GM12878 (cell line): ENCODE results near the gene PAK2. TPM values are rescaled to one million over a fixed set of nuclear protein-coding genes. Genes with fewer than 3 reads are reported as not detected.

Source experiments
- ATAC-seq: fragments of 200-7000 bp; cut with Tn5 transposase; 3 replicates; pipeline ENCODE4 v1.9.1; 2020; ENCODE audit warnings: mild to moderate bottlenecking, moderate library complexity
- BruUV-seq: library from RNA; stranded (reverse); fragments of 400-500 nt; replicated peaks from 2 replicates; lab custom pipeline; 2021; lab: Mats Ljungman, UMichigan
- CTCF ChIA-PET: fragments of 300-600 bp; sonication (Branson Sonifier 250); formaldehyde crosslinking; extraction: SDS; loops from one replicate; lab custom pipeline; 2021; ENCODE audit warnings: inconsistent platforms; lab: Yijun Ruan, JAX
- POLR2A ChIA-PET: fragments of 350-600 bp; formaldehyde crosslinking; extraction: SDS; loops from one replicate; lab custom pipeline; 2021; ENCODE audit warnings: inconsistent platforms; lab: Charles Lee
- RAD21 ChIA-PET: fragments of 300-600 bp; sonication (Branson Sonifier 250); formaldehyde crosslinking; loops from one replicate; lab custom pipeline; 2023; ENCODE audit warnings: antibody characterized with exemption; ENCODE audit not compliant: unreplicated experiment; lab: Charles Lee
- SMC1A ChIA-PET: fragments of 300-600 bp; sonication (Branson Sonifier 250); formaldehyde crosslinking; loops from one replicate; lab custom pipeline; 2023; ENCODE audit not compliant: unreplicated experiment, uncharacterized antibody; lab: Charles Lee
- DNase-seq: peaks from one replicate; pipeline ENCODE4 v3.0.0-alpha.2; 2011; ENCODE audit warnings: low read depth, low spot score
- FAIRE-seq: peaks from 3 replicates; lab custom pipeline; 2011; peaks lifted over from hg19 to GRCh38; lab: Jason Lieb, UNC
- H2AFZ ChIP-seq: 2 replicates; pipeline ENCODE4 v1.6.0; 2011; ENCODE audit warnings: low read depth, low read length, control low read depth; ENCODE audit not compliant: control insufficient read depth
- H3K27ac ChIP-seq: 2 replicates; pipeline ENCODE4 v1.5.1; 2011; ENCODE audit warnings: control low read depth; ENCODE audit not compliant: control insufficient read depth, insufficient read depth
- H3K27me3 ChIP-seq, 2 experiments: replicated peaks in 1 of 2; 2 replicates each; pipeline versions ENCODE4 v1.6.0 to v1.6.1; 2011; ENCODE audit warnings: low read length in 1 of 2; ENCODE audit not compliant: control insufficient read depth in 2 of 2, insufficient read depth in 2 of 2
- H3K36me3 ChIP-seq, 2 experiments: 2 replicates each; pipeline ENCODE4 v1.5.1; 2011; ENCODE audit warnings: low read length in 1 of 2; ENCODE audit not compliant: control insufficient read depth in 2 of 2, insufficient read depth in 2 of 2
- H3K4me1 ChIP-seq: 2 replicates; pipeline ENCODE4 v1.6.1; 2011; ENCODE audit warnings: mild to moderate bottlenecking, low read length, moderate library complexity, mixed read lengths; ENCODE audit not compliant: control insufficient read depth, insufficient read depth
- H3K4me2 ChIP-seq: 2 replicates; pipeline ENCODE4 v1.6.0; 2011; ENCODE audit warnings: control low read depth; ENCODE audit not compliant: control insufficient read depth, insufficient read depth
- H3K4me3 ChIP-seq: fragments of 200-600 bp; sonication (generic); 2 replicates; pipeline ENCODE4 v1.5.1; 2016
- H3K79me2 ChIP-seq: 2 replicates; pipeline ENCODE4 v1.6.0; 2011; ENCODE audit warnings: low read length; ENCODE audit not compliant: control insufficient read depth, insufficient read depth
- H3K9ac ChIP-seq: 2 replicates; pipeline ENCODE4 v1.8.0; 2011; ENCODE audit warnings: low read length, control low read depth, mixed read lengths; ENCODE audit not compliant: control insufficient read depth, insufficient read depth
- H3K9me3 ChIP-seq: replicated peaks from 3 replicates; pipeline ENCODE4 v1.5.1; 2011; ENCODE audit warnings: mild to moderate bottlenecking, low read length; ENCODE audit not compliant: control insufficient read depth, insufficient read depth
- H4K20me1 ChIP-seq: 2 replicates; pipeline ENCODE4 v1.6.0; 2011; ENCODE audit not compliant: control insufficient read depth, insufficient read depth
- ATF2 ChIP-seq: IDR thresholded peaks from 2 replicates; pipeline ENCODE4 v1.6.1; 2012; ENCODE audit warnings: low read length, inconsistent platforms
- CBFB ChIP-seq: IDR thresholded peaks from 2 replicates; pipeline ENCODE4 v1.6.1; 2016; ENCODE audit warnings: antibody characterized with exemption, low read depth
- CBX5 ChIP-seq: sonication (generic); IDR thresholded peaks from 2 replicates; pipeline ENCODE4 v1.6.1; 2016; ENCODE audit warnings: low read depth, moderate library complexity, mild to moderate bottlenecking, inconsistent platforms
- CHD2 ChIP-seq: IDR thresholded peaks from 2 replicates; pipeline ENCODE4 v1.6.1; 2011; ENCODE audit warnings: low read depth, low read length, improper control_type of control experiment, borderline replicate concordance
- FOXM1 ChIP-seq: IDR thresholded peaks from 2 replicates; pipeline ENCODE4 v1.6.1; 2012; ENCODE audit warnings: low read depth, mild to moderate bottlenecking, inconsistent platforms, low read length, moderate library complexity
- HDGF ChIP-seq: fragments of 450-650 bp; IDR thresholded peaks from 2 replicates; pipeline ENCODE4 v1.6.1; 2016; ENCODE audit warnings: antibody characterized with exemption
- IKZF2 ChIP-seq, 2 experiments: fragments of 450-650 bp; IDR thresholded peaks; 2 replicates each; pipeline ENCODE4 v1.6.1; 2017; ENCODE audit warnings: mild to moderate bottlenecking in 2 of 2, moderate library complexity in 2 of 2
- IRF4 ChIP-seq: IDR thresholded peaks from 2 replicates; pipeline ENCODE4 v1.6.1; 2011; ENCODE audit warnings: low read depth, low read length
- KDM1A ChIP-seq: fragments of 200-600 bp; sonication (generic); IDR thresholded peaks from 2 replicates; pipeline ENCODE4 v1.6.1; 2016; ENCODE audit warnings: borderline replicate concordance
- MAX ChIP-seq: IDR thresholded peaks from 2 replicates; pipeline ENCODE4 v1.6.1; 2012; ENCODE audit warnings: low read depth, low read length, improper control_type of control experiment
- NBN ChIP-seq: fragments of 450-650 bp; IDR thresholded peaks from 2 replicates; pipeline ENCODE4 v1.6.1; 2016
- NR2C2 ChIP-seq: IDR thresholded peaks from 2 replicates; pipeline ENCODE4 v1.6.1; 2011; ENCODE audit warnings: borderline replicate concordance, low read depth; ENCODE audit not compliant: control insufficient read depth, insufficient read length
- USF1 ChIP-seq: IDR thresholded peaks from 2 replicates; pipeline ENCODE4 v1.6.1; 2011; ENCODE audit warnings: borderline replicate concordance, low read depth, mild to moderate bottlenecking, moderate library complexity, mixed read lengths, low read length; ENCODE audit not compliant: insufficient read depth; ENCODE audit errors: extremely low read length
- ZNF207 ChIP-seq: fragments of 450-650 bp; IDR thresholded peaks from 2 replicates; pipeline ENCODE4 v1.6.1; 2014; ENCODE audit warnings: antibody characterized with exemption, mild to moderate bottlenecking, borderline replicate concordance
- WGBS: methylation state at CpG from one replicate; pipeline ENCODE4 v1.1.6; 2016; ENCODE audit warnings: low lambda C conversion rate; ENCODE audit not compliant: insufficient replicate concordance, insufficient coverage; ENCODE audit errors: missing lambda C conversion rate; 5-methylcytosine and 5-hydroxymethylcytosine counted together
- in situ Hi-C: fragments of 300-500 bp; cut with MboI; formaldehyde crosslinking; loops from 9 replicates; pipeline ENCODE4 v1.14.3; 2018; ENCODE audit warnings: mixed read lengths
- intact Hi-C: fragments of 100-400 bp; cut with micrococcal nuclease; formaldehyde crosslinking; loops from one replicate; pipeline ENCODE4 v1.14.2; 2022; ENCODE audit not compliant: unreplicated experiment
- polyA plus RNA-seq, 11 experiments: library from polyadenylated mRNA; depleted of rRNA in 4 of 11; unstranded in 6 of 11; stranded (reverse) in 5 of 11; fragments of >200 nt; fragmentation: Nextera tagmentation in 4 of 11; fragmentation: Illumina TruSeq in 1 of 11; extraction: Ambion mirVana in 4 of 11; extraction: Trizol in 1 of 11; gene quantifications; 1 replicate in 1 of 11; 2 replicates in 10 of 11; pipeline versions ENCODE4 v1.2.1 to v1.2.3, GENCODE V29; 2011 to 2016; ENCODE audit warnings: inconsistent platforms in 2 of 11, missing spikeins in 2 of 11, low read depth in 1 of 11
- total RNA-seq, 4 experiments: library from RNA; depleted of rRNA in 3 of 4; stranded (reverse); fragments of >200 nt in 3 of 4; fragmentation: Illumina TruSeq in 1 of 4; extraction: Trizol in 1 of 4; gene quantifications; 2 replicates each; pipeline versions ENCODE4 v1.2.1 to v1.2.3, GENCODE V29; 2013 to 2021
- TF ChIP-seq, protein P1 (sequence below): IDR thresholded peaks from 2 replicates; pipeline ENCODE4 v1.6.1; 2011; ENCODE audit warnings: low read depth, low read length, improper control_type of control experiment, borderline replicate concordance

The PAK2 gene
- total and polyA plus RNA-seq, 10 of the 15 experiments (the other 5 are each of a cell fraction or from before 2014, with no cell fraction given): 9.0 to 59.1 (median 27.0) TPM

- no peaks in the 10 kb centered on the region for H3K79me2 ChIP-seq
- 32% methylated on average over 4 of the region's 4 CpGs for WGBS
- intact Hi-C loops: no loop called here
- no peak overlapping the region for H3K4me3 ChIP-seq
- no TSS peak for BruUV-seq
- no peak overlapping the region for H2AFZ ChIP-seq
- no peak for TF ChIP-seq USF1
- TF ChIP-seq, all 136 proteins: peak for 0
- FAIRE-seq (no peak), DNase-seq (no peak), ATAC-seq (no peak)
- no peaks in the 10 kb centered on the region for H3K4me1 ChIP-seq
- CTCF ChIA-PET: interaction anchor here (1.0 kb wide), 1 partner anchor 89 kb away, joined by 3 read pairs; no protein-coding TSS in a partner anchor
- SMC1A ChIA-PET: interaction anchor here (1.1 kb wide), 1 partner anchor 18 kb away, joined by 3 read pairs; no protein-coding TSS in a partner anchor
- RAD21 ChIA-PET: no interaction called here
- H3K27ac ChIP-seq: no peak overlapping the region
- H4K20me1 ChIP-seq: no peaks in the 10 kb centered on the region
- POLR2A ChIA-PET: no interaction called here
- no peaks in the 10 kb centered on the region for H3K36me3 ChIP-seq
- H3K4me2 ChIP-seq: no peak overlapping the region
- no peaks in the 10 kb centered on the region for H3K27me3 ChIP-seq
- no peaks in the 10 kb centered on the region for H3K9me3 ChIP-seq
- in situ Hi-C loops: no loop called here
- no peak overlapping the region for H3K9ac ChIP-seq
Observed at GRCh38 chr3:196700801-196701200, 38.9 kb upstream of the PAK2 start.

DNA sequence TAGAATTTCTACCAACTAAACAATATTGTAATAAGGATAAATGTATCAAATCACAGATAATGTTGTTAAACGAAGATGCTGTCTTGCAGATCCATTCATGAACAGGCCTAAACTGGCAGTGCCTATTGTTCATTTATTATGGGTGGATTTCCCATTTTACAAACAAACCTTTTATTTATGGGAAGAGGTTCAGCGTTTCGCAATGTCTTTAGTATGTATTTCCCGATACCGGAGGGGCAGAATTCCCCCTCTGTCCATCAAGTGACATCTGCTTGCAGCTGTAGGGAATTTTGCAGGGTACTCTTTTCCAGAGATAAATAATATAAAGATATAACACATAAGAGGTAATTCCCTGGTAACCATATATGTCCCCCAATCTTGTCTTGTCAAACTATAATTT, 33.3 kb upstream of the PAK2 start:
- no peak overlapping the region for H2AFZ ChIP-seq
- no peaks in the 10 kb centered on the region for H3K79me2 ChIP-seq
- WGBS: 78% methylated on average over 5 of the region's 5 CpGs
- DNase-seq (no peak), ATAC-seq (no peak), FAIRE-seq (no peak)
- no TSS peak for BruUV-seq
- no peak overlapping the region for H3K27ac ChIP-seq
- H3K36me3 ChIP-seq: no peaks in the 10 kb centered on the region; a peak in 1 of 4 replicates
- no peaks in the 10 kb centered on the region for H3K9me3 ChIP-seq
- H3K4me2 ChIP-seq: no peak overlapping the region
- no peaks in the 10 kb centered on the region for H3K27me3 ChIP-seq
- RAD21 ChIA-PET: interaction anchor here (0.6 to 1.4 kb wide), 2 partner anchors 21 to 955 kb away, joined by 3 to 5 read pairs; no protein-coding TSS in a partner anchor
- SMC1A ChIA-PET: interaction anchor here (0.7 kb wide), 1 partner anchor 285 kb away, joined by 3 read pairs; no protein-coding TSS in a partner anchor
- H3K4me3 ChIP-seq: no peak overlapping the region
- intact Hi-C loops (no loop called here), in situ Hi-C loops (no loop called here)
- no peaks in the 10 kb centered on the region for H3K4me1 ChIP-seq
- CTCF ChIA-PET: no interaction called here
- POLR2A ChIA-PET: interaction anchor here (0.6 to 1.0 kb wide), 2 partner anchors 10 to 61 kb away, joined by 3 read pairs; no protein-coding TSS in a partner anchor
- no peak overlapping the region for H3K9ac ChIP-seq
- H4K20me1 ChIP-seq: no peaks in the 10 kb centered on the region
- TF ChIP-seq CBX5: no peak
- TF ChIP-seq NR2C2: no peak
- no peak for TF ChIP-seq ZNF207
- no peak for TF ChIP-seq IRF4
- TF ChIP-seq IKZF2 (IDR thresholded peaks at IDR 0.05): no peak
- TF ChIP-seq HDGF: no peak
- no peak for TF ChIP-seq CHD2
- TF ChIP-seq, protein P1, sequence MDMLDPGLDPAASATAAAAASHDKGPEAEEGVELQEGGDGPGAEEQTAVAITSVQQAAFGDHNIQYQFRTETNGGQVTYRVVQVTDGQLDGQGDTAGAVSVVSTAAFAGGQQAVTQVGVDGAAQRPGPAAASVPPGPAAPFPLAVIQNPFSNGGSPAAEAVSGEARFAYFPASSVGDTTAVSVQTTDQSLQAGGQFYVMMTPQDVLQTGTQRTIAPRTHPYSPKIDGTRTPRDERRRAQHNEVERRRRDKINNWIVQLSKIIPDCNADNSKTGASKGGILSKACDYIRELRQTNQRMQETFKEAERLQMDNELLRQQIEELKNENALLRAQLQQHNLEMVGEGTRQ: no peak
- TF ChIP-seq ATF2: no peak
- no peak for TF ChIP-seq KDM1A
- no peak for TF ChIP-seq CBFB
- TF ChIP-seq FOXM1: no peak
- TF ChIP-seq MAX: no peak
- TF ChIP-seq NBN: no peak
